Measurements from ENCODE around the gene PRSS50.

The PRSS50 gene

GRCh38 chr3:46725621-46726314, 8.1 kb upstream of the PRSS50 start:
- DNase-seq (ENCODE audit: low read depth) = no peak

GRCh38 chr3:46724424-46724823, 6.8 kb upstream of the PRSS50 start:
- no peak for DNase-seq (ENCODE audit: low read depth)

GRCh38 chr3:46722443-46722842, 4.8 kb upstream of the PRSS50 start:
- no peak for DNase-seq (ENCODE audit: low read depth)

- DNase-seq (ENCODE audit: low read depth) = no peak
Observed at GRCh38 chr3:46721009-46721408, 3.3 kb upstream of the PRSS50 start.

DNA sequence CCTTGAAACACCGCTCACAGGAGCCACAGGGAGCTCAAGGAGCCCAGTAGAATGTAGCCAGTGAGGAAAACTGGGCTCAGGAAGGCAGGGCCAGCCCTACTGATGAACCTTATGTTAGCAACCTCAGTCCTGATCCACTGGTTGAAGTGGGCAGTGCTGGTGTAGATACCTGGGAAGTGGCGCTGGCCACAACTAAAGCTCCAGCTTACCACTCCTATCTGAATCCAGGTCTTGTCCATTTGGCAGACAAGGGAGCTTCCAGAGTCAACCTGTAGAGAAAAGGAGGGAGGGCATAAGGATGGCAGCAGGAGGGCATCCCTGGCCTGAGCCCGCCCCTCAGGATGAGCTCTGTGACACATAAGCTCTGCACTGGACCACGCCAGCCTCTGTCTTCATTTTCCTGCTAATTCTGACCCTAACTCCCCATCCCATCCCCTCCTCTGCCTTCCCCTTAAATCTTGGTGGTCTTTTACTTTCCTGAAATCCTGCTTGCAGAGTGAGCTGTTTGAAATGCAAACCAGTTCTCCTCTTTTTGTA, 2.1 kb upstream of the PRSS50 start:
- no peak for DNase-seq (ENCODE audit: low read depth)

- DNase-seq (ENCODE audit: low read depth) = no peak
Observed at GRCh38 chr3:46719044-46719565, 1.4 kb upstream of the PRSS50 start.

DNA sequence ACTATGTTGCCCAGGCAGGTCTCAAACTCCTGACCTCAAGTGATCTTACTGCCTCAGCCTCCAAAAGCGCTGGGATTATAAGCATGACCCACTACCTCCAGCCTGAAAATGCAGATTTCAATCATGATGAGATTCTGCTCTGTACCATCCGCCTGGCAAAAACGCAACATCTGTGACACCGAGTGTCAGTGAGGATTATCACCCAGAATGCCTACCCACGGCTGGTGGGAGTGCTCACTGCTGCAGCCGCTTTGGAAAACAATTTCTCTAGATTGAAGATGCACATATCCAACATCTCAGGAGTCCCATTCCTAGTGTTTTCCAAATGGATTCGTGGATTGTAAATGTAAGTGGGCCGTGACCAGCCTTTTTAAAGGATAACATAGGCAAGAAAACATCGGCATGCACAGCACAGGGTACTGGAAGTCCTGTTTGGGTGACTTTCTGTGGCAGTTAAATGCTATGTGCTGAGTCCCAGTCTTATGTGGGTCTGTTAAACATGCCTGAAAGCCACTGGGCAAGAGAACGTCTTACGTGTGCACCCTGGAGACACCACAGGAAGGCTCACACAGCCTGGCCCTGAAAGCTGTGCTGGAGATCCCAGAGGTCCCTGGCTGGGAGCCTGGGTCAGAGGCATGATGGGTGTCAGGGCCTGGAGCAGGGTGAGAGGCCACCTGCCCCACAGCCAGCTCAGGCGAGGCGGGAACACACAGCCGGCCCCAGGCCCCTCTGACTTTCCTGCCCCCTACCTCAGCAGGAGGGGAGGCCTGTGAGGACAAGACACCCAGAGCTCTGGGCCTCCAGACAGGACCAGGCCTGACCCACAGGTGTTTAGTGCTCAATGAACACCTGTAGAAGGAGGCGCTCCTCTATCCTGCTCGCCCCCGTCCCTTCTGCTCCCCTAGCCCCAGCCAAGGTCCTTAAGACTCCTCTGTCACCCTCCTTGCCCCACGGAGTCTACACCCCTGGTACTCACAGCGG, 918 bp downstream of the PRSS50 start:
- DNase-seq (ENCODE audit: low read depth) = no peak

- no peak for DNase-seq (ENCODE audit: low read depth)
Observed at GRCh38 chr3:46715507-46716175, 2.0 kb downstream of the PRSS50 start.

- no peak for DNase-seq (ENCODE audit: low read depth)
Observed at GRCh38 chr3:46714728-46715506, 2.8 kb downstream of the PRSS50 start.

DNA sequence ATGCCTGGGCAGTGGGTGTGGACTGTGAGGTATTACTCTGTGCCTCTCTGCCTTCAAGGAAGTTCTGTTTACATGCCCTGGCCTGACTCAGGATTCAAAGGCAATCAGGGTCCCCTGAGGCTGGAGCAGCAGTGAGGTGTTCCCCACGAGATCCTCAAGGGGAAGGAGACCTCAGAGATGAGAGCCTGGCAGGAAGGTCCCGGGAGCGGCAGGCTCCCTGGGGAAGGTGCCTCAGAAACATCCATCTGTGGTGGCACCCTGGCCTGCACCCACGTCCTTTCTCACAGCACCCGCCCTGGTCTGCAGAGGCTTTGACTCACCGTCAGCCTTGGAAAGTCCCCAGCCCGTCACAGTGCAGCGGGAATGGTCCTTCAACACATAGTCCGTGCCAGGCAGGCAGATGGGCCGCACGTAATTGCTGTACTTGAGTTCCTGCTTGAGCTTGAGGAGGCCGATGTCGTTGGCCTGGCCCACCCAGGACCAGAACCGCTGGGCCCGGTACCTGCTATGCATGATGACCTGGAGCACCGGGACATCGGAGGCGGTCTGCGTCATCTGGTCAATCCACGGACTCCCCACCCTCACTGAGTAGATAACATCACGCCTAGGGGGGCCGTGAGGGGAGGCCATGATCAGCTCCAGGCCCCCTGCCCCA, 3.6 kb downstream of the PRSS50 start:
- no peak for DNase-seq (ENCODE audit: low read depth)

GRCh38 chr3:46713050-46713897, 4.4 kb downstream of the PRSS50 start:
- no peak for DNase-seq (ENCODE audit: low read depth)

GRCh38 chr3:46712191-46713049, 5.2 kb downstream of the PRSS50 start:
- no peak for DNase-seq (ENCODE audit: low read depth)

DNA sequence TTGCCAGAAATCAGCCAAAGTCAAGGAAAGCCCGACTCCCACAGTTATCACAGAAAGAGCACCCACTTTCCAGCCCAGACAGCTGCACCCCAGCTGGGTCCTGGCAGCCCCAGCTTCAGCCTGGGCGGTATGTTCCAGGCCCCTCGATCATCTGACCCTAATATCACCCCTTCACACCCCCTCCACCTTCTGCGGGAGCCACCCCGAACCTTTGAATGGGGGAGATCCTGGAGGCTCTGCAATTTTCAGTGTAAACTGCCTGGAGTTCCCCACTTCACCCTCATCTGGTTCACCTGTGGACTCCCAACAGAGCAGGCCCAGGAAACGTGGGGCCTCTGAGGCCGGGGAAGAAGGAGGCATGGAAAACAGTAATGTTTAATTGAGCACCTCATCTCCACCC, 5.9 kb downstream of the PRSS50 start:
- no peak for DNase-seq (ENCODE audit: low read depth)

DNA sequence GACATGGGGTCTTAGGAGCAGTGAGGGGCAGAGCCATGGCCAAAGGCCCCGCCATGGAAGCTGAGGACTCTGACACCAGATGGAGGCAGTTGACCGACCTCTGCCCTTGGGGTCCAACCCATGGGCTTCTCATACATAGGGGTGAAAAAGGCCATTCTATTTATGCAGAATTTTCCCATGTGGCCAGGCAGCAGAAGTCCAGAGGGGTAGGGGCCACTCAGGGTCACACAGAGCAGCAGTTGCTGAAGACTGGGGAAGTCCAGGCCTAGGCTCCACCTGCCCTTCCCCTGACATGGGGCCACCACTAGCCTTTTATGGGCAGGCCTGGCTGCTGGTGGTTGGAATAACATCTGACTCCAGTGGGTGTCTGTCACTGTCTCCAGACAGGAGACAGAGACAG, 6.4 kb downstream of the PRSS50 start:
- no peak for DNase-seq (ENCODE audit: low read depth)

- no peak for DNase-seq (ENCODE audit: low read depth)
Observed at GRCh38 chr3:46710671-46711295, 6.9 kb downstream of the PRSS50 start.

DNA sequence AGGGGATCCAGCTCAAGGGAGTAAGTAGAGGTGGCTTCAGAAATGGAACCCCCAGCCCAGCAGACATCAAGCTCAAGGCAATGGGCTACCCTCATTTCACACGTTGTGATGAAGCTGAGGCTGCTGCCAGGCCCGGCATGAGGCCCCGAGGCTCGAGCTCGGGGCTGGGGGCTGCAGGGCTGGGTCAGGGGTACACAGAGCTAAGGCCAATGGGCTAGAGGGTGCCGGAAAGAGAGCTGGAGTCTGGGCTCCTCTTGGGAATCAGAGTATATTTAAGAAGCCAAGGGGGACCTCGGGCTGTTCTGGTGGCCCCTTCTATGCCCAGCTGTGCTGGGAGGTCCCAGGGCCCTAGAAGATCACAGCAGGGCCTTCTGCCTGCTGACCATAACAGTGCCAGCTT, 7.4 kb downstream of the PRSS50 start:
- DNase-seq (ENCODE audit: low read depth) = no peak

DNA sequence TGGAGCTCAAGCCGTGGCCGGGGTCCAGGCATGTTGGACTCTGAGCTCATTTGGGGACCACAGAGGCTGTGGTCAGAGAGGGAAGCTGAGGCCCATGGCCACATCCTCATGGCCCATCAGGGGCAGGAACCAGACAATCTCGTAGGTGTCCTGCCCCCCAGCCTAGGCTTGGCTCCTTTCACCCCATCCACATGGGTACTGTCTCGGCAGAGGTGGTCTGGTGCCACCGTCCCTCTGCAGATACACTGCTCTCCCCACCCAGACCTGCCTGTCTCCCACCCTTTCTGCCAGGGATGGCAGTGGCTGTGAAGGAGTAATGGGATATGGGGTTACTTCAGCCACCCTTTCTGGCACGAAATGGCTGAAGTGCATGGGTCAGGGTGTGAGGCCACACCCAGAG, 7.9 kb downstream of the PRSS50 start:
- no peak for DNase-seq (ENCODE audit: low read depth)

- DNase-seq (ENCODE audit: low read depth) = no peak
Observed at GRCh38 chr3:46709157-46709654, 8.5 kb downstream of the PRSS50 start.

All from activated gamma-delta T cell treated with anti-CD3 and anti-CD28 coated beads, Interleukin-2, amount 50 U/mL, for 16 hours (primary cell).